ENCODE results near the gene SAPCD2.
"Not testable (repeated sequence)": the region's sequence is repeated elsewhere in the genome, so short reads cannot be mapped to it uniquely, and the experiment has no call there.

DNA sequence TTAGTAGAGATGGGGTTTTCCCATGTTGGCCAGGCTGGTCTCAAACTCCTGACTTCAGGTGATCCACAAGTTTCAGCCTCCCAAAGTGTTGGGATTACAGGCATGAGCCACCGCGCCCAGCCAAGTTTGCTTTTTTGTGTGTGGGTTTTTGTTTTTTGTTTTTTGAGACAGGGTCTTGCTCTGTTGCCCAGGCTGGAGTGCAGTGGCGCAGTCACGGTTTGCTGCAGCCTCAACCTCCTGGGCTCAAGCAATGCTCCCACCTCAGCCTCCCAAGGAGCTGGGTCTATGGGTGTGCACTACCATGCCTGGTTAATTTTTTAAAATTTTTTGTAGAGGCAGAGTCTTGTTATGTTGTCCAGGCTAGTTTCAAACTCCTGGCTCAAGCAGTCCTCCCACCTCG lies 36.9 kb downstream of the SAPCD2 start:
- TF ChIP-seq, protein P1, sequence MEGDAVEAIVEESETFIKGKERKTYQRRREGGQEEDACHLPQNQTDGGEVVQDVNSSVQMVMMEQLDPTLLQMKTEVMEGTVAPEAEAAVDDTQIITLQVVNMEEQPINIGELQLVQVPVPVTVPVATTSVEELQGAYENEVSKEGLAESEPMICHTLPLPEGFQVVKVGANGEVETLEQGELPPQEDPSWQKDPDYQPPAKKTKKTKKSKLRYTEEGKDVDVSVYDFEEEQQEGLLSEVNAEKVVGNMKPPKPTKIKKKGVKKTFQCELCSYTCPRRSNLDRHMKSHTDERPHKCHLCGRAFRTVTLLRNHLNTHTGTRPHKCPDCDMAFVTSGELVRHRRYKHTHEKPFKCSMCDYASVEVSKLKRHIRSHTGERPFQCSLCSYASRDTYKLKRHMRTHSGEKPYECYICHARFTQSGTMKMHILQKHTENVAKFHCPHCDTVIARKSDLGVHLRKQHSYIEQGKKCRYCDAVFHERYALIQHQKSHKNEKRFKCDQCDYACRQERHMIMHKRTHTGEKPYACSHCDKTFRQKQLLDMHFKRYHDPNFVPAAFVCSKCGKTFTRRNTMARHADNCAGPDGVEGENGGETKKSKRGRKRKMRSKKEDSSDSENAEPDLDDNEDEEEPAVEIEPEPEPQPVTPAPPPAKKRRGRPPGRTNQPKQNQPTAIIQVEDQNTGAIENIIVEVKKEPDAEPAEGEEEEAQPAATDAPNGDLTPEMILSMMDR (optimal IDR thresholded peaks at IDR 0.05 in 1 of 3, IDR thresholded peaks at IDR 0.05 in 1 of 3, conservative IDR thresholded peaks at IDR 0.05 in 1 of 3; ENCODE audit: extremely low read depth in 1 of 3, insufficient read depth in 2 of 3, low read length in 3 of 3): not testable (repeated sequence)
- not testable (repeated sequence) for TF ChIP-seq EZH2 (IDR thresholded peaks at IDR 0.05; ENCODE audit: low read length)
